ENCODE data around the gene RASGRF1.

The RASGRF1 gene

GRCh38 chr15:79121571-79121970 is 31.0 kb upstream of the RASGRF1 start:
- TF ChIP-seq EZH2phosphoT487 (IDR thresholded peaks at IDR 0.05; ENCODE audit: borderline replicate concordance) = no peak
- no peak for TF ChIP-seq CTCF (conservative IDR thresholded peaks at IDR 0.05; ENCODE audit: low read length)

GRCh38 chr15:79117442-79118204 is 27.0 kb upstream of the RASGRF1 start:
- Histone ChIP-seq H3K36me3 (ENCODE audit: insufficient read depth, low read length) (no peaks in the 10 kb centered on the region), H3K27me3 (ENCODE audit: insufficient read depth, low read length, poor library complexity, severe bottlenecking) (no peaks in the 10 kb centered on the region), H4K20me1 (ENCODE audit: insufficient read depth, low read length, poor library complexity, severe bottlenecking) (no peaks in the 10 kb centered on the region), H3K4me3 (ENCODE audit: low read length, poor library complexity, severe bottlenecking) (no peak overlapping the region), H3F3A (ENCODE audit: low read depth) (no peaks in the 10 kb centered on the region), H3K79me2 (ENCODE audit: insufficient read depth, low read length) (no peaks in the 10 kb centered on the region), H3K9me2 (replicated peaks; ENCODE audit: low read depth, low read length) (no peaks in the 10 kb centered on the region), H2AFZ (ENCODE audit: low read length) (no peak overlapping the region), H3K9me3 (ENCODE audit: insufficient read depth, low read depth, low read length) (no peaks in the 10 kb centered on the region), H3K4me2 (ENCODE audit: low read depth, low read length, poor library complexity, severe bottlenecking) (no peak overlapping the region), H3K9ac (ENCODE audit: low read depth, low read length, poor library complexity, severe bottlenecking) (no peak overlapping the region), H3K4me1 (ENCODE audit: insufficient read depth, low read length, poor library complexity, severe bottlenecking) (no peaks in the 10 kb centered on the region)
- TF ChIP-seq CTCF (conservative IDR thresholded peaks at IDR 0.05; ENCODE audit: low read length) (no peak), EZH2phosphoT487 (IDR thresholded peaks at IDR 0.05; ENCODE audit: borderline replicate concordance) (no peak)

More at GRCh38 chr15:79121571-79121970, 31.0 kb upstream of the RASGRF1 start:
- no peak overlapping the region for H3K4me3 ChIP-seq (ENCODE audit: low read length, poor library complexity, severe bottlenecking)
- no peak overlapping the region for H2AFZ ChIP-seq (ENCODE audit: low read length)
- no peaks in the 10 kb centered on the region for H3K9me3 ChIP-seq (ENCODE audit: insufficient read depth, low read depth, low read length)
- no peaks in the 10 kb centered on the region for H3K27me3 ChIP-seq (ENCODE audit: insufficient read depth, low read length, poor library complexity, severe bottlenecking)
- H3K9me2 ChIP-seq (replicated peaks; ENCODE audit: low read depth, low read length) = no peaks in the 10 kb centered on the region
- H3K36me3 ChIP-seq (ENCODE audit: insufficient read depth, low read length) = no peaks in the 10 kb centered on the region
- H3K79me2 ChIP-seq (ENCODE audit: insufficient read depth, low read length) = no peaks in the 10 kb centered on the region
- no peaks in the 10 kb centered on the region for H3K4me1 ChIP-seq (ENCODE audit: insufficient read depth, low read length, poor library complexity, severe bottlenecking)
- H3K4me2 ChIP-seq (ENCODE audit: low read depth, low read length, poor library complexity, severe bottlenecking) = no peak overlapping the region
- H3F3A ChIP-seq (ENCODE audit: low read depth) = no peaks in the 10 kb centered on the region
- no peak overlapping the region for H3K9ac ChIP-seq (ENCODE audit: low read depth, low read length, poor library complexity, severe bottlenecking)
- H4K20me1 ChIP-seq (ENCODE audit: insufficient read depth, low read length, poor library complexity, severe bottlenecking) = no peaks in the 10 kb centered on the region

GRCh38 chr15:79116771-79117170 is 26.2 kb upstream of the RASGRF1 start:
- H3K9me3 ChIP-seq (ENCODE audit: insufficient read depth, low read depth, low read length) = no peaks in the 10 kb centered on the region
- H3F3A ChIP-seq (ENCODE audit: low read depth) = no peaks in the 10 kb centered on the region
- H4K20me1 ChIP-seq (ENCODE audit: insufficient read depth, low read length, poor library complexity, severe bottlenecking) = no peaks in the 10 kb centered on the region
- no peaks in the 10 kb centered on the region for H3K9me2 ChIP-seq (replicated peaks; ENCODE audit: low read depth, low read length)
- H3K36me3 ChIP-seq (ENCODE audit: insufficient read depth, low read length) = no peaks in the 10 kb centered on the region
- TF ChIP-seq CTCF (conservative IDR thresholded peaks at IDR 0.05; ENCODE audit: low read length) = no peak
- TF ChIP-seq EZH2phosphoT487 (IDR thresholded peaks at IDR 0.05; ENCODE audit: borderline replicate concordance) = no peak
- H3K27me3 ChIP-seq (ENCODE audit: insufficient read depth, low read length, poor library complexity, severe bottlenecking) = no peaks in the 10 kb centered on the region
- H3K4me2 ChIP-seq (ENCODE audit: low read depth, low read length, poor library complexity, severe bottlenecking) = no peak overlapping the region
- H3K4me3 ChIP-seq (ENCODE audit: low read length, poor library complexity, severe bottlenecking) = no peak overlapping the region
- H3K4me1 ChIP-seq (ENCODE audit: insufficient read depth, low read length, poor library complexity, severe bottlenecking) = no peaks in the 10 kb centered on the region
- no peak overlapping the region for H3K9ac ChIP-seq (ENCODE audit: low read depth, low read length, poor library complexity, severe bottlenecking)
- no peak overlapping the region for H2AFZ ChIP-seq (ENCODE audit: low read length)
- no peaks in the 10 kb centered on the region for H3K79me2 ChIP-seq (ENCODE audit: insufficient read depth, low read length)
